Keratinocyte (primary cell): Measurements from ENCODE around the gene DLGAP1.

Experiments used
- EZH2 ChIP-seq: IDR thresholded peaks from one replicate; pipeline ENCODE4 v1.6.1; 2012; ENCODE audit warnings: inconsistent platforms, mild to moderate bottlenecking, low read length, moderate library complexity
- TF ChIP-seq, protein P1 (sequence below), 3 experiments: IDR thresholded peaks in 1 of 3; conservative IDR thresholded peaks in 1 of 3; optimal IDR thresholded peaks in 1 of 3; 2 replicates in 2 of 3; 3 replicates in 1 of 3; pipeline versions ENCODE3 to v1.5.1; 2011; ENCODE audit warnings: low read length in 3 of 3, mild to moderate bottlenecking in 3 of 3, moderate library complexity in 2 of 3, control low read depth in 1 of 3, inconsistent platforms in 1 of 3; ENCODE audit not compliant: insufficient read depth in 2 of 3; ENCODE audit errors: extremely low read depth in 1 of 3

DNA sequence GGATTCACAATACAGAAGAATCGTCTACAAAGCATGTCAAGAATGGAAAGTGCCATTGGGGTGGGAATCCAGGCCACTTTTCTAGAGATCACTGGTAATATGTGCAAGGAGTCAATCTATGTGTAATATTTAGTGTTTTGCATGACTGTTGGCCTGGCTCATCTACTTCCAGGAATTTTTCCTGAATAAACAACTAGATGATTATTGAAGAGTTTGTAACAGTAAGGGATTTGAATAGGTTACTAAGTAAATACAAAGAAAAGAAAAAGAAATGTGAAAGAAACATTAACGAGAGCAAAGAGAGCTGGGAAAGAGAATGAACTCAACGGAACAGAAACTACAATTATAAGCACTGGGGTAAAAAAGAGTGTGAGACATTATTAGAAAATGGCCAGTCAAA lies 599.1 kb downstream of the DLGAP1 start:
- TF ChIP-seq, protein P1, sequence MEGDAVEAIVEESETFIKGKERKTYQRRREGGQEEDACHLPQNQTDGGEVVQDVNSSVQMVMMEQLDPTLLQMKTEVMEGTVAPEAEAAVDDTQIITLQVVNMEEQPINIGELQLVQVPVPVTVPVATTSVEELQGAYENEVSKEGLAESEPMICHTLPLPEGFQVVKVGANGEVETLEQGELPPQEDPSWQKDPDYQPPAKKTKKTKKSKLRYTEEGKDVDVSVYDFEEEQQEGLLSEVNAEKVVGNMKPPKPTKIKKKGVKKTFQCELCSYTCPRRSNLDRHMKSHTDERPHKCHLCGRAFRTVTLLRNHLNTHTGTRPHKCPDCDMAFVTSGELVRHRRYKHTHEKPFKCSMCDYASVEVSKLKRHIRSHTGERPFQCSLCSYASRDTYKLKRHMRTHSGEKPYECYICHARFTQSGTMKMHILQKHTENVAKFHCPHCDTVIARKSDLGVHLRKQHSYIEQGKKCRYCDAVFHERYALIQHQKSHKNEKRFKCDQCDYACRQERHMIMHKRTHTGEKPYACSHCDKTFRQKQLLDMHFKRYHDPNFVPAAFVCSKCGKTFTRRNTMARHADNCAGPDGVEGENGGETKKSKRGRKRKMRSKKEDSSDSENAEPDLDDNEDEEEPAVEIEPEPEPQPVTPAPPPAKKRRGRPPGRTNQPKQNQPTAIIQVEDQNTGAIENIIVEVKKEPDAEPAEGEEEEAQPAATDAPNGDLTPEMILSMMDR (optimal IDR thresholded peaks at IDR 0.05 in 1 of 3, IDR thresholded peaks at IDR 0.05 in 1 of 3, conservative IDR thresholded peaks at IDR 0.05 in 1 of 3; ENCODE audit: extremely low read depth in 1 of 3, insufficient read depth in 2 of 3, low read length in 3 of 3), result no peak
- no peak for TF ChIP-seq EZH2
